Uterus (tissue), 2 donors: ENCODE measurements around the gene MYO6.

Experiments
- POLR2A ChIP-seq, 2 donors: fragments of 450-650 bp; IDR thresholded peaks; one replicate each; pipeline ENCODE4 v1.6.1; 2016; ENCODE audit warnings: antibody characterized with exemption in 2 of 2, mild to moderate bottlenecking in 1 of 2, moderate library complexity in 1 of 2
- TF ChIP-seq, protein P1 (sequence below), 4 experiments: fragments of 200-600 bp in 2 of 4; fragments of 450-650 bp in 2 of 4; sonication (generic) in 2 of 4; IDR thresholded peaks; one replicate each; pipeline ENCODE4 v1.5.1; 2016 to 2019; ENCODE audit warnings: antibody characterized with exemption in 4 of 4, mild to moderate bottlenecking in 2 of 4, moderate library complexity in 1 of 4

DNA sequence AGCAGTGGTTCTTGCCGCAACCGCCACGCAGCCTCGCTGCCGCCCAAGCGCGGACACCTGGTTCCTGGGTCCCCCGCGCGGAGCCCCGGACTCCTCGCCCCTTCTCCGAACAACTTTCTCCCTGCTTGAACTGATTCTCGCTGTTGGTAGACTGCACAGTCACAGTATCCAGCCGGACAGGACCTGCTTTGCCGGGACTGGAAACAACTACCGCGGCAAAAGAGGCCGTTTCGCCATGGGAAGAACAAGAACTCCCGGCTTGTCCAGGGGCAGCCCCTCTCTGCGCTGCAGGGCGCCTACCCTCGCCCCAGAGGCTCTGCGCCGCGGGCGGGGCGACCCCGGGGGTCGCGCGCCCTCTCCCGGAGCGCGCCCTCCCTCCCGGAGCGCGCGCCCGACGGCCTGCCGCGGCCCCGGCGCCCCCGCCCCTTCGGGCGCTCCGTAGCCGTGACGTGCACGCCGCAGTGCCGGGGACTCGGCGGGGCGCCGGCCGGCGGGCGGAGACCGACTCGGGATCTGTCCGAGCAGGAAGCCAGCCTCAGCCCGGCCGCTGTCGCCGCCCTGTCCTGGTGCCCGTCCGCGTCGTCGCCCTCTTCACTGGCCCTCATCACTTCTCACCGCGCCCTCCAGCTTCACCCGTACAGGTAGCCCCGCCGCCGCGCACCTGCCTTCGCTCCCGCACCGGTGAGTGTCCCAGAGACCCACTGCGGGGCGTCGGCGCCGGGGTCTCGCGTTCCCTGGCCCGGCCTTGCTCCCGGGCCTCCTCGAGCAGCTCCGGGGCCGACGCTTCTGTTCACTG lies at the start of gene MYO6:
- TF ChIP-seq, protein P1, sequence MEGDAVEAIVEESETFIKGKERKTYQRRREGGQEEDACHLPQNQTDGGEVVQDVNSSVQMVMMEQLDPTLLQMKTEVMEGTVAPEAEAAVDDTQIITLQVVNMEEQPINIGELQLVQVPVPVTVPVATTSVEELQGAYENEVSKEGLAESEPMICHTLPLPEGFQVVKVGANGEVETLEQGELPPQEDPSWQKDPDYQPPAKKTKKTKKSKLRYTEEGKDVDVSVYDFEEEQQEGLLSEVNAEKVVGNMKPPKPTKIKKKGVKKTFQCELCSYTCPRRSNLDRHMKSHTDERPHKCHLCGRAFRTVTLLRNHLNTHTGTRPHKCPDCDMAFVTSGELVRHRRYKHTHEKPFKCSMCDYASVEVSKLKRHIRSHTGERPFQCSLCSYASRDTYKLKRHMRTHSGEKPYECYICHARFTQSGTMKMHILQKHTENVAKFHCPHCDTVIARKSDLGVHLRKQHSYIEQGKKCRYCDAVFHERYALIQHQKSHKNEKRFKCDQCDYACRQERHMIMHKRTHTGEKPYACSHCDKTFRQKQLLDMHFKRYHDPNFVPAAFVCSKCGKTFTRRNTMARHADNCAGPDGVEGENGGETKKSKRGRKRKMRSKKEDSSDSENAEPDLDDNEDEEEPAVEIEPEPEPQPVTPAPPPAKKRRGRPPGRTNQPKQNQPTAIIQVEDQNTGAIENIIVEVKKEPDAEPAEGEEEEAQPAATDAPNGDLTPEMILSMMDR (IDR thresholded peaks at IDR 0.05) = no peak
- TF ChIP-seq POLR2A (IDR thresholded peaks at IDR 0.05) = peak; percentile 66 to 87
